ENCODE data around the gene HOXC10. TPM values are rescaled to one million over a fixed set of nuclear protein-coding genes. Genes with fewer than 3 reads are reported as not detected.

The HOXC10 gene
- total RNA-seq, 1 experiment from 2014 or later: not detected

DNA sequence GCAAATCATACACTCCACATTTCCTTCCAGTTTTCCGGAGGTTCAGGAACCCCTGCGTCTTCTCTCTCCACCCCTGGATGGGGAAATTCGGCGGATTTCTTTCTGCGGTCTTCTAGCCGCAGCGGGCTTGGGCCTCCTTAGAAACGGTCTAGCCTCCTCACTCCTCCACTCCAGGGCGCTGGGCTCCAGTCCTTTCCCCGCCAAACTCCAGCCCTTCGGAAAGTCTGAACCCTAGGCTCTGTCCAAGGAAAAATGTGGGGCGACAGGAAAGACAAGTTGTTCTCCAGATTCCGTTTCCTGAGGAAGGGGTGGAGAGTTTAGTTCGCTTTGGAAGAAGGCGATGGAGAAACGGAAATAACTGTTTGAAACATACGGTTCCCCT is 1.4 kb upstream of the HOXC10 start (continued):
- TF ChIP-seq, protein P1, sequence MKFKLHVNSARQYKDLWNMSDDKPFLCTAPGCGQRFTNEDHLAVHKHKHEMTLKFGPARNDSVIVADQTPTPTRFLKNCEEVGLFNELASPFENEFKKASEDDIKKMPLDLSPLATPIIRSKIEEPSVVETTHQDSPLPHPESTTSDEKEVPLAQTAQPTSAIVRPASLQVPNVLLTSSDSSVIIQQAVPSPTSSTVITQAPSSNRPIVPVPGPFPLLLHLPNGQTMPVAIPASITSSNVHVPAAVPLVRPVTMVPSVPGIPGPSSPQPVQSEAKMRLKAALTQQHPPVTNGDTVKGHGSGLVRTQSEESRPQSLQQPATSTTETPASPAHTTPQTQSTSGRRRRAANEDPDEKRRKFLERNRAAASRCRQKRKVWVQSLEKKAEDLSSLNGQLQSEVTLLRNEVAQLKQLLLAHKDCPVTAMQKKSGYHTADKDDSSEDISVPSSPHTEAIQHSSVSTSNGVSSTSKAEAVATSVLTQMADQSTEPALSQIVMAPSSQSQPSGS (CRISPR knock-in tag; IDR thresholded peaks at IDR 0.05; ENCODE audit: borderline replicate concordance, low read depth): no peak

GRCh38 chr12:53983950-53984572 is 885 bp upstream of the HOXC10 start:
- H3K27ac Mint-ChIP-seq: no peak overlapping the region
- POLR2A ChIA-PET: no interaction called here
- ATAC-seq (no peak), DNase-seq (ENCODE audit: low spot score) (no peak)
- CTCF ChIA-PET: interaction anchor here (0.6 to 5.1 kb wide), 17 partner anchors 8 to 241 kb away, joined by 3 to 43 read pairs (median 8); partner anchors contain the start of genes HOXC13, HOXC5, HOXC6 and HOXC8
- H3K4me1 Mint-ChIP-seq: peaks cover 26% of the 10 kb centered on the region
- no peaks in the 10 kb centered on the region for H3K9me3 Mint-ChIP-seq
- H3K27me3 Mint-ChIP-seq (ENCODE audit: low read depth): peaks cover 100% of the 10 kb centered on the region
- no peaks in the 10 kb centered on the region for H3K36me3 Mint-ChIP-seq
- H3K4me3 Mint-ChIP-seq: no peak overlapping the region; the same call in 1 of the 2 replicates
- no peak for TF ChIP-seq SOX15 (CRISPR knock-in tag; IDR thresholded peaks at IDR 0.05)
- no peak for TF ChIP-seq PRDM15 (CRISPR knock-in tag; IDR thresholded peaks at IDR 0.05)
- TF ChIP-seq FOXP1 (CRISPR knock-in tag; IDR thresholded peaks at IDR 0.05; ENCODE audit: borderline replicate concordance): no peak
- no peak for TF ChIP-seq ZSCAN18 (CRISPR knock-in tag; IDR thresholded peaks at IDR 0.05)
- TF ChIP-seq, protein P2, sequence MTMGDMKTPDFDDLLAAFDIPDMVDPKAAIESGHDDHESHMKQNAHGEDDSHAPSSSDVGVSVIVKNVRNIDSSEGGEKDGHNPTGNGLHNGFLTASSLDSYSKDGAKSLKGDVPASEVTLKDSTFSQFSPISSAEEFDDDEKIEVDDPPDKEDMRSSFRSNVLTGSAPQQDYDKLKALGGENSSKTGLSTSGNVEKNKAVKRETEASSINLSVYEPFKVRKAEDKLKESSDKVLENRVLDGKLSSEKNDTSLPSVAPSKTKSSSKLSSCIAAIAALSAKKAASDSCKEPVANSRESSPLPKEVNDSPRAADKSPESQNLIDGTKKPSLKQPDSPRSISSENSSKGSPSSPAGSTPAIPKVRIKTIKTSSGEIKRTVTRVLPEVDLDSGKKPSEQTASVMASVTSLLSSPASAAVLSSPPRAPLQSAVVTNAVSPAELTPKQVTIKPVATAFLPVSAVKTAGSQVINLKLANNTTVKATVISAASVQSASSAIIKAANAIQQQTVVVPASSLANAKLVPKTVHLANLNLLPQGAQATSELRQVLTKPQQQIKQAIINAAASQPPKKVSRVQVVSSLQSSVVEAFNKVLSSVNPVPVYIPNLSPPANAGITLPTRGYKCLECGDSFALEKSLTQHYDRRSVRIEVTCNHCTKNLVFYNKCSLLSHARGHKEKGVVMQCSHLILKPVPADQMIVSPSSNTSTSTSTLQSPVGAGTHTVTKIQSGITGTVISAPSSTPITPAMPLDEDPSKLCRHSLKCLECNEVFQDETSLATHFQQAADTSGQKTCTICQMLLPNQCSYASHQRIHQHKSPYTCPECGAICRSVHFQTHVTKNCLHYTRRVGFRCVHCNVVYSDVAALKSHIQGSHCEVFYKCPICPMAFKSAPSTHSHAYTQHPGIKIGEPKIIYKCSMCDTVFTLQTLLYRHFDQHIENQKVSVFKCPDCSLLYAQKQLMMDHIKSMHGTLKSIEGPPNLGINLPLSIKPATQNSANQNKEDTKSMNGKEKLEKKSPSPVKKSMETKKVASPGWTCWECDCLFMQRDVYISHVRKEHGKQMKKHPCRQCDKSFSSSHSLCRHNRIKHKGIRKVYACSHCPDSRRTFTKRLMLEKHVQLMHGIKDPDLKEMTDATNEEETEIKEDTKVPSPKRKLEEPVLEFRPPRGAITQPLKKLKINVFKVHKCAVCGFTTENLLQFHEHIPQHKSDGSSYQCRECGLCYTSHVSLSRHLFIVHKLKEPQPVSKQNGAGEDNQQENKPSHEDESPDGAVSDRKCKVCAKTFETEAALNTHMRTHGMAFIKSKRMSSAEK (CRISPR knock-in tag; IDR thresholded peaks at IDR 0.05; ENCODE audit: borderline replicate concordance): no peak
- no peak for TF ChIP-seq EMX1 (CRISPR knock-in tag; IDR thresholded peaks at IDR 0.05)
- TF ChIP-seq, protein P3, sequence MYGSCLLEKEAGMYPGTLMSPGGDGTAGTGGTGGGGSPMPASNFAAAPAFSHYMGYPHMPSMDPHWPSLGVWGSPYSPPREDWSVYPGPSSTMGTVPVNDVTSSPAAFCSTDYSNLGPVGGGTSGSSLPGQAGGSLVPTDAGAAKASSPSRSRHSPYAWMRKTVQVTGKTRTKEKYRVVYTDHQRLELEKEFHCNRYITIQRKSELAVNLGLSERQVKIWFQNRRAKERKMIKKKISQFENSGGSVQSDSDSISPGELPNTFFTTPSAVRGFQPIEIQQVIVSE (CRISPR knock-in tag; IDR thresholded peaks at IDR 0.05; ENCODE audit: borderline replicate concordance): no peak
- TF ChIP-seq NR3C1 (CRISPR knock-in tag; conservative IDR thresholded peaks at IDR 0.05; ENCODE audit: low read depth): no peak
- no peak for TF ChIP-seq FOXK1 (CRISPR knock-in tag; IDR thresholded peaks at IDR 0.05)
- TF ChIP-seq ZNF423 (CRISPR knock-in tag; IDR thresholded peaks at IDR 0.05): no peak
- TF ChIP-seq ZNF219 (CRISPR knock-in tag; IDR thresholded peaks at IDR 0.05; ENCODE audit: borderline replicate concordance): no peak
- TF ChIP-seq ZNF232 (CRISPR knock-in tag; IDR thresholded peaks at IDR 0.05): no peak
